ENCODE measurements around the gene ZBTB48.

GRCh38 chr1:6632588-6633514 lies 53.1 kb downstream of the ZBTB48 start:
- no peak for TF ChIP-seq POLR2A (IDR thresholded peaks at IDR 0.05)
- TF ChIP-seq, protein P1, sequence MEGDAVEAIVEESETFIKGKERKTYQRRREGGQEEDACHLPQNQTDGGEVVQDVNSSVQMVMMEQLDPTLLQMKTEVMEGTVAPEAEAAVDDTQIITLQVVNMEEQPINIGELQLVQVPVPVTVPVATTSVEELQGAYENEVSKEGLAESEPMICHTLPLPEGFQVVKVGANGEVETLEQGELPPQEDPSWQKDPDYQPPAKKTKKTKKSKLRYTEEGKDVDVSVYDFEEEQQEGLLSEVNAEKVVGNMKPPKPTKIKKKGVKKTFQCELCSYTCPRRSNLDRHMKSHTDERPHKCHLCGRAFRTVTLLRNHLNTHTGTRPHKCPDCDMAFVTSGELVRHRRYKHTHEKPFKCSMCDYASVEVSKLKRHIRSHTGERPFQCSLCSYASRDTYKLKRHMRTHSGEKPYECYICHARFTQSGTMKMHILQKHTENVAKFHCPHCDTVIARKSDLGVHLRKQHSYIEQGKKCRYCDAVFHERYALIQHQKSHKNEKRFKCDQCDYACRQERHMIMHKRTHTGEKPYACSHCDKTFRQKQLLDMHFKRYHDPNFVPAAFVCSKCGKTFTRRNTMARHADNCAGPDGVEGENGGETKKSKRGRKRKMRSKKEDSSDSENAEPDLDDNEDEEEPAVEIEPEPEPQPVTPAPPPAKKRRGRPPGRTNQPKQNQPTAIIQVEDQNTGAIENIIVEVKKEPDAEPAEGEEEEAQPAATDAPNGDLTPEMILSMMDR (IDR thresholded peaks at IDR 0.05), result no peak

All from heart left ventricle (tissue), 13 donors.